ENCODE data around the gene POLE.
"Not testable (repeated sequence)": the region's sequence is repeated elsewhere in the genome, so short reads cannot be mapped to it uniquely, and the experiment has no call there.

The POLE gene

DNA sequence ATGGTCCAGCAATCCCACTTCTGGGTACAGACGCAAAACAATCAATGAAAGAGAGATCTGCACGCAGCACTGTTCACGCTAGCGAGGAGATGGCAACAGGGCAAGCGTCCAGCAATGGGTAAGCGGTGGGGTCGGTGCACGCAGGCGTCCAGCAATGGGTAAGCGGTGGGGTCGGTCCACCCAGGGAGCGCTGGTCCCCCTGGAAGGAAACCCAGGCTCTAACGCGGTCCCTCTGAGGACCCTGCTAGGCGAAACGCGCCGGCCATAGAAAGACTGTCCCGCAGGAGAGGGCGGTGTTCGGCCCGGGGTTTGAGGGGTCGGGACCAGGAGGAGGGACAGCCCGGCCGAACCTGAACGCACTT lies 22.9 kb upstream of the POLE start:
- peak overlapping the region; percentile 98 for H3K4me3 ChIP-seq (ENCODE audit: low read length)

DNA sequence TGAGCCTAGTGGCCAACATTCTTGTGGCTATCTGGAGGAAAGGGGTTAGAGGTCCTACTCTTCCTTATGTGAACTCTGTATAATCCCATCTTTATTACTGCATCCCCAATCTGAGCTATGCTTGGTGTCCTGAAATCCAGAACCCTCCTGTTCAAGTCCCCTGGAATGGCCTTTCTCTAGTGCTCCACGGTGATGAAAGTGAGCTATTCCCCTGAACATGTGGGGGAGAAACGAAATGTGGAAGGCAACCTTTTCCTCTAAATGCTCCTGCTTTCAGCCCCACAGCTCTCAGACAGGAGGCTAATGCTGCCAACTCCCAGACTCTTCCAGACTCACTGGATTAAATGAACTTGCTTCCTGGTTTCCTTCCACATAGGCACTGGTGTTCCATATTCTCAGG lies 21.0 kb upstream of the POLE start:
- H3K4me3 ChIP-seq (ENCODE audit: low read length) = no peak overlapping the region
- TF ChIP-seq ZNF274 (IDR thresholded peaks at IDR 0.05; ENCODE audit: low read depth, low read length) = no peak

More for the DNA sequence above, 22.9 kb upstream of the POLE start:
- TF ChIP-seq ZNF274 (IDR thresholded peaks at IDR 0.05; ENCODE audit: low read depth, low read length) = no peak

DNA sequence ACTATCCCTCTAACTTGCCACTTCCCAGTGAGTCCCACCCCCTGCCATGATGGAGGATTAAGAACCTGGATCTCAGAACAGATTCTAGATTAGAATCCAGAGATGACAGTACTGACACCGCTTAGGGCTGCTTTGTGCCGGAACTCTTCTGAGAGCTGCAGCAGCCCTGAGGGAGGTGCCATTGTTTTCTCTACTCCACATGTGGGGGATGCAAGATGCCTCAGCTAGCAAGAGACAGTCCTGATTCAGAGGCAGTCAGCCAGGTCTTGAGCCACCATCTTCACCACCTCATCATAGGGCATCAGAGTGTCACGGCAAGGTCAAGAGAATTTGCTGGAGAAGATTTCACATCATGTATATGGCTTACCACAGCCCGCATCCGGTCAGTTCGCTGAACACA lies 20.1 kb upstream of the POLE start:
- no peak for TF ChIP-seq ZNF274 (IDR thresholded peaks at IDR 0.05; ENCODE audit: low read depth, low read length)

DNA sequence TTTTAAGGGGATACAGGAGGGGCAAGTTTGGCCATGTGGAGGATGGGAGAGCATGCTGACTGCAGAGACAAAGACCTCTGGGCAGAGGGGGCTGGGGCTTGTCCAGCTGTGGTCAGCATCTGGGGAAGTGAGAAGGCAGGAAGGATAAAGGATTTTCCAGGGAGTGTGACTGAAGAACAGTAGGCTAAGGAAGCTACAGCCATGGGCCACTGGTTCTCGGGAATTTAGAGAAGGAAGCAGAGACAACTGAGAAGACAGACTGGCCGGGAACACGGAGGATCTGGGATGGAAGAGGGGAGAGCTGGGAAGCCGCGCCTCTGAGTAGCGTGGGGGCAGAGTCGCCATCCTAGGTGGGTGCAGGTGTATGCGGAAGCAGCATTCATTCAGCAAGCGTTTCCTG lies 16.5 kb upstream of the POLE start:
- H3K4me3 ChIP-seq (ENCODE audit: low read length) = no peak overlapping the region
- TF ChIP-seq ZNF274 (IDR thresholded peaks at IDR 0.05; ENCODE audit: low read depth, low read length) = no peak

More for the DNA sequence above, 20.1 kb upstream of the POLE start:
- no peak overlapping the region for H3K4me3 ChIP-seq (ENCODE audit: low read length)

DNA sequence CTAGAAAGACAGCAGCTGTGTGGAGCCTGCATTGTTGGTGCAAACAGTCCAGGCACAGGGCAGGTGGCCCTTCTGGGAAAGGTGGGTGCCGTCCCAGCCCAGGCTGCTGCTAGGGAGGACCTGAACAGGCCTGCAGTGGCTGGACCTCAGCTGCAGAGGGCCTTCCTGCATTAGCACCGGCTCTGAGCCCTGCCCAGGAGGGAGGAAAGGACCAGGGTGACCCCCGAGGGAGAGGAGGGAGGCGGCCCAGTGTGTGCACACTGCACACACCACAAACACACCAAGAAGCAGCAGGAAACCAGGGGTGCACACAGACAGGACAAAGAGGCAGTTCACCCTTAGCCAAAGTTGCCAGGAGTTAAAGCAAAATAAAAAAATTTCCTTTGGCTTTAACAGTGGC lies 15.5 kb upstream of the POLE start:
- no peak for TF ChIP-seq ZNF274 (IDR thresholded peaks at IDR 0.05; ENCODE audit: low read depth, low read length)

DNA sequence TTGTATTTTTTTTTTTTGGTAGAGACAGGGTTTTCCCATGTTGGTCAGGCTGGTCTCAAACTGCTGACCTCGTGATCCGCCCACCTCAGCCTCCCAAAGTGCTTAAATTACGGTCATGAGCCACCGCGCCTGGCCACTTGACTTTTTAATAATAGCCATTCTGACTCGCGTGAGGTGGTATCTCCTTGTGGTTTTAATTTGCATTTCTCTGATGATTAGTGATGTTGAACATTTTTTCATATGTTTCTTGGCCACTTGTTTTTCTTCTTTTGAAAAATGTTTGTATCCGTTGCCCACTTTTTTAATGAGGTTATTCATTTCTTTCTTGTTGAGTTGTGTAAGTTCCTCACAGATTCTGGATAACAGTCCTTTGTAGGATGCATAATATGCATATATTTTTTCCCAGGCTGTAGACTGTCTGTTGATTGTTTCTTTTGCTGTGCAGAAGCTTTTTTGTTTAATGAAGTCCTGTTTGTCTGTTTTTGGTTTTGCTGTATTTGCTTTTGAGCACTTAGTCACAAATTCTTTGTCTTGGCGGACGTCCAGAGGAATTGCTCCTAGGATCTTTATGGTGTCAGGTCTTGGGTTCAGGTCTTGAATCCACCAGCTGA lies 13.2 kb upstream of the POLE start:
- H3K4me3 ChIP-seq (ENCODE audit: low read length) = no peak overlapping the region; the same call in 1 of the 2 replicates
- TF ChIP-seq ZNF274 (IDR thresholded peaks at IDR 0.05; ENCODE audit: low read depth, low read length) = no peak

More for the DNA sequence above, 15.5 kb upstream of the POLE start:
- no peak overlapping the region for H3K4me3 ChIP-seq (ENCODE audit: low read length)

DNA sequence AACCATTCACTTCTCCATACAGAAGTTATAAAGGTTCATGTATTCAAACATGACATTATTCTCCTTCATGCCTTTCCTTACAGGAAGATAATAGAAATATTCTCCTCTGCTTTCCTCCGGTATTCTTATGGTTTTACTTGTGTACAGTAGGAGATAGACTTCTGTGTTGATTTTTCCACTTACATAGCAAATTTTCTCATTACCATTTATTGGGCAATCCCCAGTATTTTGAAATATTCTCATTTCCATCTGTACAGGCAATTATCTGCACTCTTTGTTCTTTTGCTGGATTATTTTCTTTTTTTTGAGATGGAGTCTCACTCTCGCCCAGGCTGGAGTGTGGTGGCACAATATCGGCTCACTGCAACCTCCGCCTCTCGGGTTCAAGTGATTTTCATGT lies 11.2 kb upstream of the POLE start:
- no peak for TF ChIP-seq ZNF274 (IDR thresholded peaks at IDR 0.05; ENCODE audit: low read depth, low read length)
- no peak overlapping the region for H3K4me3 ChIP-seq (ENCODE audit: low read length)

DNA sequence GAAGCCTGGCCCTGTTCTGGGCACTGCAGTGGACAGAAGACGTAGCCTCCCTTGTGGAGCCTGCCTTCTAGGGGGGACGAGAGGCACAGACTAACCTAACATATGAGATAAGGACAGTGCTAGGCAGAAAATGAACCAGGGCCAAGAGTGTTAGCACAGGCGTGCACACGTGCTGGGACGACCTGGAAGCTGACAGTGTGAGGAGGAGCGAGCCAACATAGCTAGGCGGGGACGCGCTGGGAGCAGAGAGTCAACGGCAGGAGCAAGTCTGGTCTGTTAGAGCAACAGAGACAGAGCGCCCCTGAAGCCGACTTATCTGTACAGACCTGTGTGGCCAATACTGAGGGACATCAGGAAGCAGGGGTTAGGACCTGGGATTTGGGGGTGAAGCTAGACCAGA lies 8.3 kb upstream of the POLE start:
- TF ChIP-seq ZNF274 (IDR thresholded peaks at IDR 0.05; ENCODE audit: low read depth, low read length) = no peak
- no peak overlapping the region for H3K4me3 ChIP-seq (ENCODE audit: low read length)

DNA sequence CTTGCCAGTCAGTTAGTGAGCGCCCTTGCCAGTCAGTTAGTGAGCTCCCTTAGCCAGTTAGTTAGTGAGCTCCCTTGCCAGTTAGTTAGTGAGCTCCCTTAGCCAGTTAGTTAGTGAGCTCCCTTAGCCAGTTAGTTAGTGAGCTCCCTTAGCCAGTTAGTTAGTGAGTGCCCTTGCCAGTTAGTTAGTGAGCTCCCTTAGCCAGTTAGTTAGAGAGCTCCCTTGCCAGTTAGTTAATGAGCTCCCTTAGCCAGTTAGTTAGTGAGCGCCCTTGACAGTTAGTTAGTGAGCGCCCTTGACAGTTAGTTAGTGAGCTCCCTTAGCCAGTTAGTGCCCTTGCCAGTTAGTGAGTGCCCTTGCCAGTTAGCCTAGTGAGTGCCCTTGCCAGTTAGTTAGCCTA lies 7.7 kb upstream of the POLE start:
- H3K4me3 ChIP-seq (ENCODE audit: low read length) = not testable (repeated sequence)

DNA sequence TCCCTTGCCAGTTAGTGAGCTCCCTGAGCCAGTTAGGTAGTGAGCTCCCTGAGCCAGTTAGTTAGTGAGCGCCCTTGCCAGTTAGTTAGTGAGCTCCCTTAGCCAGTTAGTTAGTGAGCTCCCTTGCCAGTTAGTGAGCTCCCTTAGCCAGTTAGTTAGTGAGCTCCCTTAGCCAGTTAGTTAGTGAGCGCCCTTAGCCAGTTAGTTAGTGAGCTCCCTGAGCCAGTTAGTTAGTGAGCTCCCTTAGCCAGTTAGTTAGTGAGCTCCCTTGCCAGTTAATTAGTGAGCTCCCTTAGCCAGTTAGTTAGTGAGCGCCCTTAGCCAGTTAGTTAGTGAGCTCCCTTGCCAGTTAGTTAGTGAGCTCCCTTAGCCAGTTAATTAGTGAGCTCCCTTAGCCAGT lies 4.9 kb upstream of the POLE start:
- H3K4me3 ChIP-seq (ENCODE audit: low read length) = not testable (repeated sequence)

DNA sequence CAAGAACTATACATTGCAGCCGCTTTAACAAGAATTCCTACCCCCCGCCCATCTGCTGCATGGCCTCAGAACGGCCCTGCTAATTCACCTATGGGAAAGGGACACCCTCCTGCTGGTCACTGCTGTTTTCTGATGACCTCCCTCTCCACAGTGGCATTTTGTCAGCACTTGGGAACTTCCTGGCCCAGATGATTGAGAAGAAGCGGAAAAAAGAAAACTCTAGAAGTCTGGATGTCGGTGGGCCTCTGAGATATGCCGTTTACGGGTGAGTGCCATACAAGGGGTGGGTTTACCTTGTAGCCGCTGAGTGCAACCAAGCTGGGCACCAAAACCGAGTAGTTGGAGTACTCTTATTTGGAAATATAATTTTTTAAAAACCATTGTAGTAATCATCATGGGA lies 3.0 kb upstream of the POLE start:
- H3K4me3 ChIP-seq (ENCODE audit: low read length) = no peak overlapping the region
- TF ChIP-seq ZNF274 (IDR thresholded peaks at IDR 0.05; ENCODE audit: low read depth, low read length) = no peak

DNA sequence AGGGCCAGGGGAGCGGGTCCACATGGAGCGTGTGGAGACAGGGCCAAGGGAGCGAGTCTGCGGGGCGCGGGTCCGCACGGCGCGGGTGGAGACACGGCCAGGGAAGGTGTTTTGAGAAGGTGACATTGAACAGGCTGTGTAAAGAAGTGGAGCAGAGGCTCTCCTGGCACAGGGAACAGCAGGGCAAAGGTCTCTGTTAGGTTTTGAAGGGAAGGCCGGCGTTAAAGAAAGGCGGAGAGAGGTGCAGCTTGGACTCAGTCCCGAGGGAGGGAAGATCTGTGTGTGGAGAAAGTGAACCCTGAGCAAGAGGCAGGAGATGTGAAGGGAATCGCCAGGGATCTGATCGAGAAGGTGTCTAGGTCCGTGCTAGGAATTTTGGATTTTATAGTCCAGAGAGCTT lies 2.1 kb upstream of the POLE start:
- no peak overlapping the region; the same call in 1 of the 2 replicates for H3K4me3 ChIP-seq (ENCODE audit: low read length)
- no peak for TF ChIP-seq ZNF274 (IDR thresholded peaks at IDR 0.05; ENCODE audit: low read depth, low read length)

DNA sequence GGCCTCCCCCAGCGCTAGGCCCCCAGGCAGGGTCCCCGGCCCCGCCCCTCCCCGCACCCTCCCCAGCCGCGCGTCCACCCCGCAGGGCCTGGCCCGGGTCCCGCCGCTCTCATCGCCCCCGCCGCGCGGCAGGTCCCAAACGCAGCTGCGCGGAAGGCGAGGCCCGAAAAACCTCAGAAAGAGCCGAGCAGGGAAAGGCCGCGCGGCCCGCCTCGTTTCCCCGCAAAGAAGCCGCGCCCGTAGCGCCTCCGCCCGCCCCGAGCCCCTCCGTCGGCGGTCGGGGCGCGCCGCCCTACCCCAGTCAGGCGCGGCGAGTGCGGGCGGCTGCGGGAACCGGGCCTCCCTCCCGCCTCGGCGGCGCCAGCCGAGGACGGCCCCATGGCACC lies 324 bp downstream of the POLE start:
- no peak for TF ChIP-seq ZNF274 (IDR thresholded peaks at IDR 0.05; ENCODE audit: low read depth, low read length)
- H3K4me3 ChIP-seq (ENCODE audit: low read length) = peak overlapping the region; percentile 72

DNA sequence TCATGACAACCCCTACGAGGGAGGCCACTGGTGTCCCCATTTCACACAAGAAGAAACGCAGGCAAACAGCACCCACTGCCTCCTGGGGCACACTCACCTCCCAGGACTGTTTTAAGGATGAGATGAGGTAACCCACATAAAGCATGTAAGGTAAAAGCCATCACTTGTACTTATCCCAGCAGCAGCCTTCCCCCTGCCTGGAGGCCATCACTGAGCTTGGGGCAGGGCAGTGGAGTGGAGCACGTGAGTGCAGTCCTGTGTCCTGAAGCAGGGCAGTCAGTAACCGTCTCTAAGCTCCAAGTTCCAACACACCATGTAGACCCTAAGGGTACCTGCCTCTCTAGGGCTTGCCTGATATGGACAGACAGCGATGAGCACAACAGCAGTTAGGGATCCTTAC lies 1.7 kb downstream of the POLE start:
- no peak overlapping the region for H3K4me3 ChIP-seq (ENCODE audit: low read length)
- no peak for TF ChIP-seq ZNF274 (IDR thresholded peaks at IDR 0.05; ENCODE audit: low read depth, low read length)

DNA sequence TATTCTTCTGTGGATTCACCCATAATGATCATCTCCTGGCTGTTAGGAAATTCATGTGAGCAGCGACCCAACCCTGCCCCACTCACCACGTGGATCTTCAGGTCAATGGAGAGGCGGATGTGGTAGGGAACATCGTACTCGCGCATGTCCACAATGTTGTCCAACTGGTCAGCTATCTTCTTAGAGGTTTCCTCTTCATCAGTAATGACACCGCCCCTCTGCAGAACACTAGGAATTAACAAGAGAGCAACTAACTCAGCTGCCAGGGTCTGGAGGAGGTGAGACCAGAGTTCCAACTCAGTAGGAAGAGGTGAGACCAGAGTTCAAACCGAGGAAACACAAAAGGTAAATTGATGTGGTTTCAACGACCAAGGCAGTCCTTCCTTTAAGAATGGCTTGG lies 9.7 kb downstream of the POLE start:
- no peak for TF ChIP-seq ZNF274 (IDR thresholded peaks at IDR 0.05; ENCODE audit: low read depth, low read length)

DNA sequence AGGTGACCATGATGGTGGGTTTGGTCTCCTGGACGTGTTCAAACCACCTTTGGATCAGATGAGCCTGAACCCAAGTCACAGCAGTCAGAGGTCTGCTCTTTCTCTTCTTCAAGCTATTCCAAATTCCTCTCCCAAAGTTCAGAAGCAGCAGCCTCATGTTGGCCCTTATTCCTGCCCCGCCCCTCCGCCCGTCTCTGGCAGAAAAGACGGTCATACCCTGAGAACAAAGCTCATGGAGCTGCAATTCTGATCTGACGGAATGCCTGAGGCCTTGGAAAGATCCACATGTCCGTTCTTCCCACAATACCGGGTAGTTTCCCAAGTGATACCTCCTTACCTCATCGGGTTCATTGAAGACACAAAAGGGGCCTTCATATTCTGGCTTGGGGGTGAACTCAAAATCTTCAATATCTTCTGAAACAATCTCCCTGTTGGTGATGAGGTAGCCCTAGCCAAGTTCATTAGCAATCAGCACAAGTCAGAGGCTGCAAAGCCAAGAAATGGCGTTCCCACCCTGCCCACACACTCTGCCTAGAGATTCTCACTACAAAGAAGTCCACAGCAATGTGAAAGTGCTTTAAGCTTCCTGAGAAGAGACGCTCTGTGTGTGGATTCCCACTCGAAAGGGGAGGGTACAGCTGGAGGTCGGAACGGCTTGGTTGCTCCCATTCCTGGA lies 11.2 kb downstream of the POLE start:
- no peak for TF ChIP-seq ZNF274 (IDR thresholded peaks at IDR 0.05; ENCODE audit: low read depth, low read length)
- H3K4me3 ChIP-seq (ENCODE audit: low read length) = no peak overlapping the region

More for the DNA sequence above, 9.7 kb downstream of the POLE start:
- H3K4me3 ChIP-seq (ENCODE audit: low read length) = no peak overlapping the region
